Activated naive CD8-positive, alpha-beta T cell treated with anti-CD3 and anti-CD28 coated beads, Interleukin-2, amount 10 ng/mL, durations not matched to agents 7 days and 5 days (primary cell): ENCODE measurements around the gene MGST2. TPM values are rescaled to one million over a fixed set of nuclear protein-coding genes. Genes with fewer than 3 reads are reported as not detected.

Experiments
- ATAC-seq: fragments of 150-1000 bp; cut with Tn5 transposase; one replicate; pipeline ENCODE4 v1.10.0; 2021; ENCODE audit warnings: low read depth, moderate library complexity
- POLR2A ChIA-PET: fragments of 350-600 bp; sonication (Branson Sonifier 250); formaldehyde crosslinking; loops from one replicate; lab custom pipeline; 2021; ENCODE audit warnings: antibody characterized with exemption; lab: Charles Lee
- DNase-seq: peaks from one replicate; pipeline ENCODE4 v3.0.0; 2021
- H3K27ac Mint-ChIP-seq: one replicate; pipeline ENCODE4 v1.8.0; 2022; ENCODE audit warnings: mild to moderate bottlenecking, mixed read lengths
- H3K27me3 Mint-ChIP-seq: one replicate; pipeline ENCODE4 v1.8.0; 2022; ENCODE audit warnings: mild to moderate bottlenecking, moderate library complexity, mixed read lengths
- H3K36me3 Mint-ChIP-seq: one replicate; pipeline ENCODE4 v1.8.0; 2021; ENCODE audit warnings: mild to moderate bottlenecking, mixed read lengths
- H3K4me1 Mint-ChIP-seq: one replicate; pipeline ENCODE4 v1.8.0; 2021; ENCODE audit warnings: mixed read lengths
- H3K4me3 Mint-ChIP-seq: one replicate; pipeline ENCODE4 v1.8.0; 2022; ENCODE audit warnings: mild to moderate bottlenecking, moderate library complexity, mixed read lengths
- H3K9me3 Mint-ChIP-seq: one replicate; pipeline ENCODE4 v1.8.0; 2021; ENCODE audit warnings: mixed read lengths
- total RNA-seq, 2 experiments: library from RNA; stranded (reverse); gene quantifications; one replicate each; pipeline ENCODE4 v1.2.3, GENCODE V29; 2021

MGST2 gene
- total RNA-seq, 2 experiments from 2014 or later: 10.8 to 11.0 TPM

- H3K4me1 Mint-ChIP-seq: peaks cover 24% of the 10 kb centered on the region
- no peak overlapping the region for H3K27ac Mint-ChIP-seq
- no peaks in the 10 kb centered on the region for H3K36me3 Mint-ChIP-seq
- H3K9me3 Mint-ChIP-seq: no peaks in the 10 kb centered on the region
- ATAC-seq (no peak), DNase-seq (no peak)
- POLR2A ChIA-PET: no interaction called here
- peaks cover 9% of the 10 kb centered on the region for H3K27me3 Mint-ChIP-seq
- H3K4me3 Mint-ChIP-seq: no peak overlapping the region
Observed at GRCh38 chr4:139654516-139654915, 11.1 kb upstream of the MGST2 start.

GRCh38 chr4:139655116-139655515, 10.5 kb upstream of the MGST2 start:
- POLR2A ChIA-PET: no interaction called here
- peak; percentile 28 for ATAC-seq
- Mint-ChIP-seq H3K36me3 (no peaks in the 10 kb centered on the region), H3K4me3 (no peak overlapping the region), H3K27ac (no peak overlapping the region), H3K4me1 (peaks cover 24% of the 10 kb centered on the region), H3K9me3 (no peaks in the 10 kb centered on the region), H3K27me3 (peaks cover 9% of the 10 kb centered on the region)
- no peak for DNase-seq

- DNase-seq (no peak), ATAC-seq (peak; percentile 67)
- peak overlapping the region; percentile 65 for H3K4me3 Mint-ChIP-seq
- peaks cover 9% of the 10 kb centered on the region for H3K27me3 Mint-ChIP-seq
- H3K9me3 Mint-ChIP-seq: no peaks in the 10 kb centered on the region
- POLR2A ChIA-PET: no interaction called here
- peak overlapping the region; percentile 71 for H3K27ac Mint-ChIP-seq
- no peaks in the 10 kb centered on the region for H3K36me3 Mint-ChIP-seq
- peaks cover 19% of the 10 kb centered on the region for H3K4me1 Mint-ChIP-seq
Observed at GRCh38 chr4:139656614-139657486, 8.8 kb upstream of the MGST2 start.

DNA sequence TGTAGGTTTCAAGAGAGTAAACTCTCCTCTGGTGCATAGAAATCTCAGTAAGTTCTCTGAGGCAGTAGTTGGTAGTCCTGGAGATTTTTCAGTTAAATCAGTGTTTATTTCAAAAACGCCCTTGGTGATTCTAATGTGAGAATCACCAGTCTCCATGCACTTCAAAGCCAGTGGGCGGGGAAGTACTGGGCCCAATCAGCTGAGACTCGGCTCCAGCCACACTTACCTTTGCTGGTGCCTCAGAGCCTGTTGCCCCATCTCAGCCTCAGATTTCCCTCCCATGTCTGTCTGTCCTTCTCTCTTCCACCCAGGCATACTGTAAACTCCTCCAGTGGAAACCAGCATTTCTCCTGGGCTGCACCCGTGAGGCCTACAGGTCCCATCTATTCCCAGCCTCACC, 7.4 kb upstream of the MGST2 start:
- no peaks in the 10 kb centered on the region for H3K36me3 Mint-ChIP-seq
- peak overlapping the region; percentile 71 for H3K27ac Mint-ChIP-seq
- H3K9me3 Mint-ChIP-seq: no peaks in the 10 kb centered on the region
- DNase-seq (no peak), ATAC-seq (no peak)
- POLR2A ChIA-PET: interaction anchor here (0.9 kb wide), 1 partner anchor 8 kb away, joined by 5 read pairs; no protein-coding TSS in a partner anchor
- H3K4me3 Mint-ChIP-seq: peak overlapping the region; percentile 65
- H3K4me1 Mint-ChIP-seq: peaks cover 19% of the 10 kb centered on the region
- H3K27me3 Mint-ChIP-seq: peaks cover 5% of the 10 kb centered on the region

DNA sequence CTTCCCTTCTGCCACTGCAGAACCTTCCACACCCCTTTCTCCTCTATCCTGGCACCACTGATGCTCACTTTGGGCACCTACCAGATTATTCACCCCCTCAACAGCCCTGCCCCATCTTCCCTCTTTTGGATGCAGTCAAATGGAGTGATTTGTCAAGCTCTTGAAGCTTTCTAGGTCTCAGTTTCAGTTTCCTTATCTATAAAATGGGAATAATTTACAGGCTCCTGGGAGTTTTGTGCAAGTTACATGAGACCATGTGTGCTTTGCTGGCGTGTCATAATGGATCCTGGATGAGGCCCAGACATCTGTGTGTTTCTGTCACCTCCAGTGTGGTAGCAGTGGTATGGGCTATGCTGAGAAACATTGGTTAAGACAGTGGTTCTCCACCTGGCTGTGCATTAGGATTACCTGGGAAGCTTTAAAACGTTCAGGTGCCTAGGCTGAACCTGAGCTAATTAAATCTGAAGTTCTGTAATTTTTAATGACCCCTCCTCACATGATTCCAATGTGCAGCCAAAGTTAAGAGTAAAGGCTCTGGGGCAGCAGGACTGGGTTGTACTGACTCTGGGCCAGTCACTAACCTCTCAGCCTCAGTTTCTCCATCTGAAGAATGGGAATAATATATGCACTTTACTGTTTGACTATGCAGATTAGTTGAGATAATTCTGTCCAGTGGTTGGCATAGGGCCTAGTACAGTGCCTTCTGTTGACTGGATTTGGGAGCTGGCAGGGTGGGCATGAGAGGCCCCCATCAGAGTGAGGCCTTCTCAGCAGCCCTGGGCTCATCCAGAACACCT, 6.8 kb upstream of the MGST2 start:
- POLR2A ChIA-PET: no interaction called here

GRCh38 chr4:139659735-139660424, 5.7 kb upstream of the MGST2 start:
- Mint-ChIP-seq H3K4me3 (no peak overlapping the region), H3K27ac (no peak overlapping the region), H3K27me3 (peaks cover 3% of the 10 kb centered on the region), H3K4me1 (peaks cover 19% of the 10 kb centered on the region), H3K36me3 (no peaks in the 10 kb centered on the region), H3K9me3 (no peaks in the 10 kb centered on the region)
- DNase-seq (no peak), ATAC-seq (no peak)
- POLR2A ChIA-PET: interaction anchor here (0.5 kb wide), 1 partner anchor 10 kb away, joined by 4 read pairs; no protein-coding TSS in a partner anchor

More for the DNA sequence above, 6.8 kb upstream of the MGST2 start:
- Mint-ChIP-seq H3K27me3 (peaks cover 3% of the 10 kb centered on the region), H3K9me3 (no peaks in the 10 kb centered on the region), H3K4me3 (peak overlapping the region; percentile 65), H3K4me1 (peaks cover 19% of the 10 kb centered on the region), H3K36me3 (no peaks in the 10 kb centered on the region), H3K27ac (peak overlapping the region; percentile 71)
- DNase-seq (no peak), ATAC-seq (no peak)

GRCh38 chr4:139660568-139661043, 5.0 kb upstream of the MGST2 start:
- POLR2A ChIA-PET: no interaction called here
- no peak overlapping the region for H3K4me3 Mint-ChIP-seq
- no peak for DNase-seq
- H3K9me3 Mint-ChIP-seq: no peaks in the 10 kb centered on the region
- no peaks in the 10 kb centered on the region for H3K36me3 Mint-ChIP-seq
- H3K27me3 Mint-ChIP-seq: peaks cover 3% of the 10 kb centered on the region
- no peak for ATAC-seq
- peaks cover 23% of the 10 kb centered on the region for H3K4me1 Mint-ChIP-seq
- no peak overlapping the region for H3K27ac Mint-ChIP-seq

DNA sequence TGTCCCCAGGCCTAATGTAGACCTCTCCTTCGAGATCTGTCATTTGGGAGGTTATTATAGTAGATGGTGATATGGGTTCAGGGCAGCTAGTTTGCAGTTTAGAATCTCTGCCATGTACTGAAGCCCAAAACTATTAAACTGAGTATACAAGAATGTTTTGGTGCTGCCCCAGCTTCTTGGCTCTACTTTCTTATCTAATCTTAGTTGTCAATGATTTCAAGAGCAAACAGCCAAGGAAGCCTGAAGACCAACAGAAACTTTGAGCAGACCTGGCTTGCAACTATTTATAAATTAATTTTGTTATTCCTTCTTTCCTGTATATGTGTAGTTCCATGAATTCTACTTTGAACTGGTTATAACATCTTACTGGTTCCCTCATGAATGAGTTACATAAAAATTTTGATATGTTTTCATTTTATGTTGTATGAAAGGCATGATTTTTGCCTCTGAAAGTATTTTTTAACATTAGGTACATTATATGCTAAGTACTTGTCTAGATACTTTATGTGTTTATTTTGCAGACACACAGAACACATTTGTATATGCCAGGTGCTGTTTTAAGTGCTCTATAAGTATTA, 2.0 kb upstream of the MGST2 start:
- H3K27ac Mint-ChIP-seq: no peak overlapping the region

DNA sequence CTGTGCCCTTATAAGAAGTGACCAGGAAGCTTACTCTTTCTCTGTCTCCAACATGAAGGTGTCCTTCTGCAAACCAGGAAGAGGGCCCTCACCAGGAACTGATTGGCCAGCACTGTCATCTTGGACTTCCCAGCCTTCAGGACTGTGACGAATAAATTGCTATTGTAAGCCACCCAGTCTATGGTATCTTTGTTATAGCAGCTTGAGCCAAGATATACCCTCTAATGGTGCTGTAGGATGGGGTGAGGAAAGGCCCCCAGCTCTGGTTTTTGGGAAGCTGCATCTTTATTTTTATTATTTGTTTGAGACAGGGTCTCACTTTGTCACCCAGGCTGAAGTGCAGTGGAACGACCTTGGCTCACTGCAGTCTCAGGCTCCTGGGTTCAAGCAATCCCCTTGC, 1.2 kb upstream of the MGST2 start:
- no peak for DNase-seq
- H3K9me3 Mint-ChIP-seq: no peaks in the 10 kb centered on the region
- no peak overlapping the region for H3K4me3 Mint-ChIP-seq
- no peak overlapping the region for H3K27ac Mint-ChIP-seq
- POLR2A ChIA-PET: interaction anchor here (1.4 kb wide), 1 partner anchor 287 kb away, joined by 3 read pairs; no protein-coding TSS in a partner anchor
- H3K36me3 Mint-ChIP-seq: peaks cover 4% of the 10 kb centered on the region
- ATAC-seq: no peak
- H3K27me3 Mint-ChIP-seq: peaks cover 5% of the 10 kb centered on the region
- H3K4me1 Mint-ChIP-seq: peaks cover 19% of the 10 kb centered on the region

More for the DNA sequence above, 2.0 kb upstream of the MGST2 start:
- DNase-seq: no peak
- Mint-ChIP-seq H3K4me1 (peaks cover 18% of the 10 kb centered on the region), H3K36me3 (peaks cover under 1% of the 10 kb centered on the region), H3K4me3 (no peak overlapping the region), H3K9me3 (no peaks in the 10 kb centered on the region), H3K27me3 (peaks cover 1% of the 10 kb centered on the region)
- no peak for ATAC-seq
- POLR2A ChIA-PET: no interaction called here

DNA sequence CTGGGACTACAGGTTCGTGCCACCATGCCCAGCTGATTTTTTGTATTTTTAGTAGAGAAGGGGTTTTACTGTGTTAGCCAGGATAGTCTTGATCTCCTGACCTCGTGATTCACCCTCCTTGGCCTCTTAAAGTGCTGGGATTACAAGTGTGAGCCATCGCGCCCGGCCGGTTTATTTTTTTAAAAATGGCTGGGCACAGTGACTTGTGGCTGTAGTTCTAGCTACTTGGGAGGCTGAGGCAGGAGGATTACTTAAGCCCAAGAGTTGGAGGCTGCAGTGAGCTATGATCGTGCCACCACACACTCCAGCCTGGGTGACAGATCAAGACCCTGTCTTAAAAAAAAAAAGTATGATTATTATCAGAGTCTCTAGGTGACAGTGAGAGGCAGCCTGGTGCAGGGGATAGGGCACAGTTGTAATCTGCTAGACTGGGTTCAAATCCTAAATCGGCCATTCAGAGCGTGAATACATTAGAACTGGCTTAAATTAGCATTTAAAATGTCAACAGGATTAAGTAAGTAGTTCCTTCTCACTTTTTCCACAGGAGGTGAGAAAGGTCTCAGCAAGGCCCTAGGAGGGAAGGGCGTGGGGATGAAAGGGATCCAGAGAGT, 435 bp upstream of the MGST2 start:
- DNase-seq (no peak), ATAC-seq (no peak)
- Mint-ChIP-seq H3K4me3 (peak overlapping the region; percentile 98), H3K4me1 (peaks cover 24% of the 10 kb centered on the region), H3K27ac (peak overlapping the region; percentile 95), H3K36me3 (peaks cover 4% of the 10 kb centered on the region), H3K27me3 (peaks cover 5% of the 10 kb centered on the region), H3K9me3 (no peaks in the 10 kb centered on the region)
- POLR2A ChIA-PET: interaction anchor here (1.4 kb wide), 1 partner anchor 286 kb away, joined by 3 read pairs; no protein-coding TSS in a partner anchor

GRCh38 chr4:139666735-139667281, 1.2 kb downstream of the MGST2 start:
- Mint-ChIP-seq H3K4me3 (peak overlapping the region; percentile 98), H3K9me3 (no peaks in the 10 kb centered on the region), H3K4me1 (peaks cover 24% of the 10 kb centered on the region), H3K27ac (peak overlapping the region; percentile 95), H3K36me3 (peaks cover 4% of the 10 kb centered on the region), H3K27me3 (peaks cover 5% of the 10 kb centered on the region)
- no peak for DNase-seq
- POLR2A ChIA-PET: interaction anchor here (0.8 to 1.2 kb wide), 3 partner anchors 9 to 577 kb away, joined by 3 to 5 read pairs (median 3); no protein-coding TSS in a partner anchor
- peak; percentile 59 for ATAC-seq

DNA sequence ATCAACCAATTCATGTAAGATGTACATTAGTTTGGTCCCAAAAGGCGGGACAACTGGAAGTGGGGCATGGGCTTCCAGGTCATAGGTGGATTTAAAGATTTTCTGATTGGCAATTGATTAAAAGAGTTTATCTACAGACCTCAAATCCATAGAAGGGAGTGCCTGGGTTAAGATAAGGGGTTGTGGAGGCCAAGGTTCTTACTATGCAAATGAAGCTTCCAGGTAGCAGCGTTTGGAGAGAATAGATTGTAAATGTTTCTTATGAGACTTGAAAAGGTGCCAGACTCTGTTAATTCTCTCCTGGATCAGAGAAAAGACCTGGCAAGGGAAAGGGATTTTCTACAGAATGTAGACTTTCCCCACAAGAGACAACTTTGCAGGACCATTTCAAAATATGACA, 2.4 kb downstream of the MGST2 start:
- POLR2A ChIA-PET: no interaction called here
- Mint-ChIP-seq H3K4me1 (peaks cover 24% of the 10 kb centered on the region), H3K9me3 (no peaks in the 10 kb centered on the region), H3K27me3 (peaks cover 5% of the 10 kb centered on the region), H3K27ac (no peak overlapping the region), H3K4me3 (no peak overlapping the region), H3K36me3 (peaks cover 6% of the 10 kb centered on the region)
- ATAC-seq: no peak
- DNase-seq: no peak
